NCI-H128 (cell line): ENCODE results near the gene SUGT1.

ENCODE experiments used
- DNase-seq: peaks from one replicate; lab custom pipeline; 2025; ENCODE audit not compliant: unreplicated experiment; lab: John Stamatoyannopoulos, UW

Gene SUGT1

DNA sequence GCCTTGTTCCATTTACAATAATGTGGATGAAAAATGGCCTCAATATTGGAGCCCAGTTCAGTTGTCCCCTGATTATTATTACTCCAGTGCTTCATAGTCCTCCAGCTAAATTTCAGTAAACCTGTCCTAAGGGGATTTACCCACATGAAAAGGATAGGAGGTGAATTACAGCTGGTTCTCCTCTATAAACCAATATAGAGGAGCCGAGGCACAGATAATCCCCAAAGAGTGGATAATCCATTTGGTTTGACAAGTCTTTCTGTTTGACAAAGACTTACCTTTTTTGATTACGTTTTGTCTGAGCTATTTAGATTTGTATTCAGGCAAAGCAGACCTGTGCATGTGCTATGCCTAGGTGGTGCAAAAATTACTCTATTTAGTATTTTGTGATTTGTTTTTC is 84.3 kb downstream of the SUGT1 start:
- no peak for DNase-seq

DNA sequence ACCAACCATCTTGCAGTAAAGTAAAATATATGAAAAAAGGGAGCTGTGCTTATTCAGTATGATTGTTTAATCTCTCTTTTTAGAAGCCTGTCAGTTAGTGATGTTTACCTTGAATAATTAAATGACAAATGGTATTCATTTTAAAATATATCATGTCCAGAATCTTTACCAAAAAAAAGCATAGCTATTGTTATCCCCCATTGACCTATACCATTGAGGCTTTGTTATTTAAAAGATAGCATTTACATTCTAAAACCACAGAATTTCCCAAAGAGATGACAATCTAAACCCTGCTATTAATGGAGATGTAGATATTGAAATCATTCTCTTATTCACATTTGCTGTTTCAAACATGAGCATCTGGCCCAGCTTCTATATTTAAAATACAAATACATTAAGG is 84.8 kb downstream of the SUGT1 start:
- DNase-seq, result no peak

DNA sequence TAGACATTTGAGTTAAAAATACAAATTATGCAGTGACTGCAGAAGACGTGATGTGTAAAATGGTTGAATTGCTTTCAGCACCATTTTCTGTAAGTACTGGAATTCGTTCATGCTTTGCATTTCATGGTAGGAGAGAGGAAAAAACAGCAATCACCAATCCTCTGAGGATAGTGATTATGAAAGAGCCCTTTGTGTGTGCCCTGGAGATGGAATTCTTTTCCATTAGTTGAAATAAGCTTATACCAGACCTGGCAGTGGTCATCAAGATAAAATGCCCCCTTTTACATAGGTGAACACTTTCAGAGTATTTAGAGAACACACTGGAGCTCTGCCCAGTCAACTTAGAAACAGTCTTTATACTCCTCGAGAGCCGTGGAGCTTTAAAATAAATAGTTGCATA is 85.3 kb downstream of the SUGT1 start:
- no peak for DNase-seq

DNA sequence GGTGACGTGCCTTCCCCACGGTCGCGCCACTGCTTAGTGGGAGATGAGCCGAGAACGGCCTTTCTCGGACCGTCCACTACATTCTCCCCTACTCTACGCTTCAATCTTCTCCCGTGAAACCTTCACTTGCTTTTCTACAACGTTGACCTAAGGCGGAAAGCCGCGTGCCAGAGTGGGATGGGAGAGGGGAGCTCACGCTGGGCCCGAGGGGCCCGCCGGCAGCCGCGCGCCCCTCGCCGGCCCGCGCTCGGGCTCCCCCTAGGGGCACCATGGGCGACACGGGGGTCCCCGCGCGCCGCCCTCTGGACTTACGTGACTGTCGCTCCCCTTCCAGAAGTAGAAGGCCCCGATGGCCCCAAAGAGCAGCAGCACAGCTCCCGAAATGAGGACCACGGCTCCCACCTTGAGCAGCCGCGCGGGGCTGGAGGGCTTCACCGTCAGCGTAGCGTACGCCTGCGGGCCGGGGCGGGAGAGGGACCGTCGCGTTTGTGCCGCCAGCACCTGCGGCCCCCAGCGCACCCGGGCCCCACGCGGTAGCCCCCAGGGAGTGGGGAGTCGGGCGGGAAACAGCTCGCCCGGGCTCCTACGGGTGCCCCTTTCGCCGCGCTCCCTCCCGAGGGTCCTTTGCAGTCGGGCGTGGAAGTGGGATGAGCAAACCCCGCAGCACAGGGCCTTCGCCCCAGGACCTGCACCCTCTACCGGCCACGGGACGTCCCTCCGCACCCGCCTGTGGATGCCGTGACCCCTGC is 86.3 kb downstream of the SUGT1 start:
- DNase-seq, result no peak

DNA sequence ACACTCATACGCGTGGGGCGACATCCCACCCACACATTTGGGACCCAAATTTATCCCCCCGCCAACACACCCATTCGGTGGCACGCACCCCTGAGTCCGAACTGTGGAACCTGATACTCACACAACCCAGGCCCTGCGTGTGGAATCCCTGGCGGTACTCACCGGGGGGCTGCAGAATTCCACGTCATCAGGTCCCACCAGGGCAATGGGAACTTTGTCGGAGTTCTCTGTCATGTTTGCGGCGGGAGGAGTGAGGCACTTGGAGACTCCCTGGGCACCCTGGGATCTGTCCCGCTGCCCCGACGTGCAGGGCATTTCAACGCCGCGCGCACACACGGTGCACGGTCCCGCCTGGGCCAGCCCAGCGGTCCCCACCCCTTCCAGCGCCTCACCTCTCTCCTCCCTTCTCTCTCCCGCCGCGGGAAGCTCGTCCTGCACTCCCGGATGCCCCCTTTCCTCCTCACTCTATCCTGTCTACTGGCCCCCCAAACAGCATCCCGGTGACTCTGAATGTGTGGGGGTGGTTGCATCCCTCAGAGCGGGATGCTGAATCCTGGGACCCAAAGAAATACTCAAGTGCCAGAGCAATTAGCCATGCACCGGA is 86.9 kb downstream of the SUGT1 start, which contains the start of gene CNMD:
Gene CNMD, minus strand, starts transcription at position 353 of the 604 bp plus-strand sequence. Its CDS starts 119 bp downstream, at position 234.
- DNase-seq, result no peak

DNA sequence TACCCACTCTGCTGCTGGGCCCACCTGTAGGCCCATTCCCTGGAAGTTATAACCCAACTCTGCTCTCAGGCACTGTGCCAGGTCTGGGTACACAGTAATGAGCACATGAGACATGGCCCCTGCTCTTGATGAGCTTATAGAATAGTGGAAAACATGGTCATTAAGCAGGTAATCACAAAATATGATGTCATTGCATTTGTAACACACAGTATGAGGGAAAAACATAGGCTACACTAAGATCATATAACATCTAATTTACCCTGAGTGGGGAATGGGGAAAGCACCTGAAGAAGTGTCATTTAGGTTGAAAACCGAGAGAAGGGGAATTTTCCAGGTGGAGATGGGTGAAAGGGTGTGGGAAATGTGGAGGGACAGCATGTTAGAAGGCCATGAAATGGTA is 90.9 kb downstream of the SUGT1 start:
- no peak for DNase-seq

DNA sequence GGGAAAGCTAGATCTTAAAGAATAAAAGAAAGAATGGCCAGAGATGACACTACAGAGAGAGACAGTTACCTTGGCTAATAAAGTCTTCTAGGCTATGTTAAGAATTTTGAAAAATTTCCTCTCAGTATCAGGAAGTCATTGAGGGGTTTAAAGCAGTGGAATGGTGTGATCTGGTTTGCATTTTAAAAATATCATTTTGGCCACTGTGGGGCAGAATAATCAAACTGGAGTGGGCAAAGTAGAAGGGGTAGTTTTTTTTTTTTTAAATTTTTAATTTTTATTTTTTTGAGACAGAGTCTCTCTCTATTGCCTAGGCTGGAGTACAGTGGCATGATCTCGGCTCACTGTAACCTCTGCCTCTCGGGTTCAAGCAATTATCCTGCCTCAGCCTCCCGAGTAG is 91.4 kb downstream of the SUGT1 start:
- DNase-seq, result no peak

DNA sequence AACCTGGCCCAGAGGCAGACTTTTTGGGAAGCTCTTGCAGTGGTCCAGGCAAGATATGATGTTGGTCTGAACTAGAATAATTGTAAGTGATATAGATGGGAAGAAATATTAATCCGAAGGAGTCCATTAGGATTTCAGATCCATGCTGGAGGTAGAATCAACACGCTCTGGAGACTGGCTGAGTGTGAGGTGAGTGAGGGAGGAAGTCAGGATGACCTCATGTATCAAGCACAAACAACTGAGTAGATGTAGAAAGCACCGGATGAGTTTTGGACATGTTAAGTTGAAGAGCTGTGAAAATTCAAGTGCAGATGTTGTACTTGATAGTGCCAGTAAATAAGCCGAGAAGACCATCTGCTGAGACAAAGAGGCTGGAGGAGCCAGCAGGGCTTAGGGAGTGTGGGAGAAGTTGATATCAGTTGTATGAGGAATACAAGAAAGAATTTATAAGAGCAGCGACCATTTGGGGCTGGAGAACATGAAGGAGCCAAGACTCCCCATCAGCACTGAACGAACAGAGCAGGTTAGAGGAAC is 92.3 kb downstream of the SUGT1 start:
- DNase-seq, result no peak

DNA sequence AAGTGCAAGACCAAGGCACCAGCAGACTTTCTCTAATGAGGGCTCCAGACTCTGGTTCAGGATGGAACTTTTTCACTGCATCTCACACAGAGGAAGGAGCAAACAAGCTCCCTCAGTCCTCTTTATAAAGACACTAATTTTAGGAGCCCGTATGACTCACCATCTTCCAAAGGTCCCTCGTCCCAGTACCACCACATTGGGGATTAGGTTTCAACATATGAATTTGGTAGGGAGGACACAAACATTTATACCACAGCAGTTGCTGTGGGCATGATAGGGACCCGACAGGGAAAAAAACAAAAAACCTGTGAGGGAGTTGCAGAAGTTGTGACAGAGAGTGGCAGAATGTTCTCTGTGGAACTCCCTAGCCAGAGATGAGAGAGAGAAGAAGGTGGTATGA is 93.5 kb downstream of the SUGT1 start:
- DNase-seq, result no peak

DNA sequence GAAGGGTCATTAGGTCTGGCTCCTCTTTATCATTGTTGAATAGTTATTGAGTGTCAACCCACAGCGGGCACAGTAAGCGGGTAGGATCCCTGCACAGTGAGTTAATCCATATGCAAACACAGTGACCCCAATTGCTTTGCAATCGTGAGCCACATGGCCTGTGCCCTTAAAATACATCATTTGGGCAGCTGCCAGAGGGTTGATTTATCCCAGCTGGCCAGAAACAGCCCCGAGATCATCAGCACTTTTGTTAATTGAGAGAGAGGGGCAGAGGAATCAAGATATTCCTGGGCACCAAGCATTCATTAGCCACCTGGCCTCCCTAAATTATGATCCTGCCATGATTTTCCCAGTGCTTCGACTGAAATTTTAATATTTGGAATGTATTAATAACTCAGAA is 96.8 kb downstream of the SUGT1 start:
- DNase-seq, result no peak
